Measurements from ENCODE around the gene KRTDAP.

Gene KRTDAP

GRCh38 chr19:35512831-35513627, 22.8 kb upstream of the KRTDAP start:
- no peak for FAIRE-seq

DNA sequence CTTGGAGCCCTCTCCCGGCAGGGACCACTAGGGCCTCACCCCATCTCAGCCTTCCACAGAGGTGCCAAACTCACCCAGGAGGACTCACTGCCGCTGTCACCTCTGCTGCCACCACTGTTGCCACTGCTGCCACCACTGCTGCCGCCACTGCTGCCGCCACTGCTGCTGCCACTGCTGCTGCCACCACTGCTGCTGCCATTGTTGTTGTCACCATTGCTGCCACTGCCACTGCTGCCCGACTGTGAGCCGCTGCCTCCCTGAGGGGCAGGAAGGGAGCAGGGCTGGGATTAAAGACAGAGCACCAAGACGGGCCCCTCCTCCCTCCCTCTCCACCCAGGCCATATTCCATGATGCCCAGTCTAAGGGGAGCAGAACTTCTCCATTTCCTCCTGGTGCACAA, 21.1 kb upstream of the KRTDAP start:
- no peak for FAIRE-seq

GRCh38 chr19:35510626-35510964, 20.3 kb upstream of the KRTDAP start:
- no peak for FAIRE-seq

DNA sequence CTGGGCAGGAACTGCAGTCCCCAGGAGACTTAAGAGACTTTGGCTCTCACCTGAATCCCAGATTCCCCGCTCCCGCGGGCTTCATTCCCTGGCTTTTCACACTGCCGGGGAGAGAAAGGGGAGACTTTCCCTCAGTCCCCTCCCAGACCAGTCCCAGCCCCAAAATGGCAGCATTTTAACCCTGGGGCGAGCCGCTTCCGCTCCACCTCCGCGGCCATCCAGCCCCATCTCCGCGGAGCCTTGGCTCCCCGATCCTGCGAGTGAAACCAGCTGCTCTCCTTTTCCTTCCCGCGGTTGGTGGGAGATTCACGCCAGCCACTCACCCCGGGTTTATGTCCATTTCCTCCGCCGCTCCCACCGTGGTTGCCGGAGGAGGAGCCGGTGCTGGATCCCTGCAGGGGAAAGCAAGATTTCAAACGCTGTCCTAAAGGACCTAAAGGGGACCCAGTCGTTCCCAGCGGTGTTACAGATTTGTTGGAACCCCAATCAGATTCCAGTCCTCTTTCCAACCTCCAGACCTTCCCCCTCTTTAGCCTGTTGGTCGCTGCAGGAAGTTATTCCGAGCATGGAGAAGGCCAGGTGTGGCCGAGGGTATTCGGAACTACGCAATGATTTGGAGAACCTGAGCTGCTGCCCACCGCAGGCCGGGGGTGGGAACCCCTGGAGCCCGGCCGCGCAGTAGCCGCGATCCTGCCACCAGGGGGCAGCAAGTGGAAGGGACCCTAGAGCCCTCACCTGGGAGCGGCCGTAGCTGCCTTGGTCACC, 19.8 kb upstream of the KRTDAP start:
- no peak for FAIRE-seq

DNA sequence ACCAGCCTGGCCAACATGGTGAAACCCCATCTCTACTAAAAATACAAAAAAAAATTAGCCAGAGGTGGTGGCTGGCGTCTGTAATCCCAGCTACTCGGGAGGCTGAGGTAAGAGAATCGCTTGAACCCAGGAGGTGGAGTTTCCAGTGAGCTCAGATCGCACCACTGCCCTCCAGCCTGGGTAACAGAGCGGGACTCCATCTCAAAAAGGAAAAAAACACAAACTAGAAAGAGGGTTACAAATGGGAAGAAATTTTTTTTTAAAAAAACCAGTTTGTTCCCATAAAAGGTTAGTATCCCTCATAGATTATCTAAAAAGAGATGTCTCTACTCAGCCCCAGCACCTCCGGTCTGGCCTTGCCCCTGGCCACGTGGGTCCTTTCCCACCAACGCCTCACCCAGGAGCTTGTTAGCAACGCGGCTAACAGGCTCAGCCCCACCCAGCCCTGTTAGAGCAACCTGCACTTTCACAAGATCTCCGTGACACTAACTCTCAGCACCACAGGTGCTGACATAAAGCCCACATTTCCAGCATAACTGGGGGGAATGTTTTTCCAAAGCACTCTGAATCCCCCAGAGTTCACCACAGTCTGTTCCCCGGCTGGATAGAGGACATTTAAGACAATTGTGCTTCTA, 18.9 kb upstream of the KRTDAP start:
- FAIRE-seq, result no peak

GRCh38 chr19:35508129-35508528, 17.9 kb upstream of the KRTDAP start:
- no peak for FAIRE-seq

GRCh38 chr19:35507561-35507960, 17.3 kb upstream of the KRTDAP start:
- no peak for FAIRE-seq

GRCh38 chr19:35506011-35506410, 15.7 kb upstream of the KRTDAP start:
- no peak for FAIRE-seq

DNA sequence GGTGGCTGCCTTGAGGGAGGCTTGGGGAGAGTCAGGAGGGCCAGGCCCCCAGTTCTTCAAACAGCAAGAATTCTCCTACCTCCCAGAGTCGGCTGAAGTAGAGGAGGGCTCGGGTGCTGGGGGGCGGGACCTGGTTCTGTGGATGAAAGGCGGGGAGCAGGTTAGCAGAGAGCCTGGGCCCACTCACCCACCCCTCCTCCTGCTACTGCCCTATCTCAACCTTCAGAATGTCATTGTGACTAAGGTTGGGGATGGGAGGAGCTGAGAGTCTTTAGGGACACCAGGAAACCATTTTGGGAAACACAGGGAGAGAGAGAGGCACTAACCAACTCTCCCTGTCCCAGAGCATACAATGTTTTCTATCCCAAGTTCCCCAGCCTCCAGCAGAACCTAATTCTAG, 12.5 kb upstream of the KRTDAP start:
- FAIRE-seq, result no peak

- no peak for FAIRE-seq
These were observed 11.4 kb upstream of the KRTDAP start for GRCh38 chr19:35501684-35502083.

- FAIRE-seq, result no peak
These were observed 10.3 kb upstream of the KRTDAP start for GRCh38 chr19:35500611-35501010.

GRCh38 chr19:35498984-35499527, 8.8 kb upstream of the KRTDAP start:
- no peak for FAIRE-seq

DNA sequence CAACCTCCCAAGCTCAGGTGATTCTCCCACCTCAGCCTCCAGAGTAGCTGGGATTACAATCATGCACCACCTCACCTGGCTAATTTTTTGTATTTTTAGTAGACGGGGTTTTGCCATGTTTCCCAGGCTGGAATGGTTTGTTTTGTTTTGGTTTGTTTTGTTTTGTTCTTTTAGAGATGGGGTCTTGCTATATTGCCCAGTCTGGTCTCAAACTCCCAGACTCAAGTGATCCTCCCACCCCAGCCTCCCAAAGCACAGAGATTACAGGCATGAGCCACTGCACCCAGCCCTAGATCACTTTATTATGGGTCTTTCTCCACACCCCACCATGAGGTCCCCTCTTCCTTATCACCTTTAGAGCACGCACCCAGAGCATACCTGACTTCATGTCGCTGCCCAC, 8.0 kb upstream of the KRTDAP start:
- no peak for FAIRE-seq

- FAIRE-seq, result no peak
These were observed 7.1 kb upstream of the KRTDAP start for GRCh38 chr19:35497406-35497805.

DNA sequence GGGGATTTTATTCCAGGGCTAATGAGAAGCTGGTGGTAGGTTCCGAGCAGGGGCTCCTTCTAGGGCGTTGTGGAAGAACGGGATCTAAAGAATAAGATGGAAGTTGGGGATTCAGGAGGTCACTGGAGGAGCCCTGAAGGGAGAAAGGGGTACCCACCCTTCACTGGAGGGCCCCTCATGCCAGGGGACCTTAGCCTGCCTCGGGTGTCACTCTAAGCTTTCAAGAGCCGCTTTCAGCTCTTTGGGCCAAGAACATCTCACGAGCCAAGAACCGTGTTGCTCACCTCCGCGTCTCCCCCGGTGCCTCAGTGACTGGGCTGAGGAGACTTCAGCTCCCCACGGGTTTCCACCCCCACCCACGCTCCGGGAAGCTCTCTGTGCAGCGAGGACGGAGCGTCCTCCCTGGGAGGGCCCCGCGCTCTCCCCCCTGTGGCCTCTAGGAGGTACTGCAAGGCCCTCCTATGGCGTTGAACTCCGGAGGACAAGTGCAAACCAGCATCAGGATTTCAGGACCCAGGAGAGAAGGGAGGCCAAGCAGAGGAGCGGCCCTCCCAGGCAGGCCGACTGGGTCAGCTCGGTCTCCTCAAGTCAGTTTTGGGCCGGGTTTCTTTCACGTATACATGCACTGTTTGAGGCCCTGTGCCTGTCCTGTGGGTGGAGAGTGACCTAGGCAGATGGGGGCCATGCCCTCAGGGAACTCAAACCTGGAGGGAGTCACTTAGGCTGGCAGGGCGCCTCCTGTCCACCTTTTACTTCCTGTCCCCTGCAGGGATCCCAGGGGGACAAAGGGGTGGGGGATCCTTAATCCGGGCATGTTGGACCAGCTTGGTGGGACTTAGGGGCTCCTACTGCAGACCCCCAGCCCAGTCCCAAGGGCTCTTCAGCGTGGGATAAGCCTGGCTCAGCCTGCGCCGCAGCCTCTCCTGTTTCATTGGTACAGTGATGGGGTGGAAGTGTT, 5.1 kb upstream of the KRTDAP start:
- FAIRE-seq, result no peak

DNA sequence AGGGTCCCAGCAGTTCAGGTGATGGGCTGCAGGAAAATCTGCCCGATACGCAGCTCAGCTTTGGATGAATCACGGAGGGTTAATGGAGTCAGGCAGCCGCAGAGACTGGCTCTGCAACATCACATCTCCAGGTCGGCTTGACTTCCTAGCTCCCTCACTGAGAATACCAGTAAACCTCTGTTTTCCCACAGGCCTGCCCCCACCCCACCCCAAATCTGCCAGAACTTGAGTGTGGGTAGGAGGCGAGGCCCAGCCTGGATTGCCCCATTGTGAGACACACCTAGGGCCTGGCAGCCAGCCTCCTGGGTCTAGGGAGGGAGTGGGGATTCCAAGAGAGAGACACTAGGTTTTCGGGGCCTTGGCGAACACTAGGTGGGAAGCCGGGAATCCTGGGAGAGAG, 3.7 kb upstream of the KRTDAP start:
- FAIRE-seq, result no peak

DNA sequence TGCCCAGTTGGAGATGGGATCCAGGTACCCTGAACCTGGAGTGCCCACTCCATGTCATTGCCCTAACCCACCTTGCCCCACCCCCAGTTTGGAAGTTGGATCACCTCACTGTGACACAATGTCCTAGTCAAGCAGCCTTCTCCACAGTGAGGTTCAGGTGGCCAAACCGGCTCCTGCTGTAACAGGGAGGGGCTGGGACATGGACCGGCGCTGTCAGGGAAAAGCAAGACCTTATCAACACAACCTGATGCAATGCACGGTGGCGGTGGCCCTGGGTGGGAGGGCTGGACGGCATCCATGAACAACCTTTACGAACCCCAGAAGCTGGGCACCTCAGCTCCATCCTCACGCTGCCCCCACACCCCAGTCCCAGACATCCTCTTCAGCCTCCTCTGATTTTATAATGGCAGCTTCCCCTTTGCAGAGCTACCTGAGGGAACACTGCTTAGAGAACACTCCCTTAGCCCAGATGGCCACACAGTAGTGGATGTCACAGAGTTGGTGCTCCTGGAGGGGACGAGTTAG, 1.6 kb upstream of the KRTDAP start:
- no peak for FAIRE-seq

DNA sequence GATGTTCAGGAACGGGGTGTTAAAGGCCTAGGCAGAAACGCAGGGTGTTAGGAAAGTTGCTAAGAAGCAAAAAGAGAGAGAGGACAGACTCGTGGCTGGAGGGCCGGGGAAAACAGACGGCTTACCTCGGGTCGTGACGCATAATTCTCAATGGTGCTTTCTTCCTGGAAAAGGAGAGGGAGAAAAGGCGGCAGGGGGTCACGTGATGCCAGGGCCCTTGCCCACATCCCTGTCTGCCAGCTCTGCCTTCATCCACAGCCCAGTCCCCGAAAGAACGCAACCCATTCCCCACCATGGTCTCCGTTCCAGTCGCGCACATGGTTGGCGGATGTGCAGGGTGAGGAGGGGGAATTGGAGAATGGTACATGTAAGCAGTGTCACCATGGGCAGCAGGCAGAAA, 1.6 kb downstream of the KRTDAP start:
- FAIRE-seq, result no peak

- FAIRE-seq, result no peak
These were observed 2.5 kb downstream of the KRTDAP start for GRCh38 chr19:35487656-35488182.

GRCh38 chr19:35486268-35486708, 4.0 kb downstream of the KRTDAP start:
- FAIRE-seq, result no peak

GRCh38 chr19:35484252-35485036, 5.8 kb downstream of the KRTDAP start:
- FAIRE-seq, result no peak
